ENCODE measurements around the gene NKIRAS2. TPM values are rescaled to one million over a fixed set of nuclear protein-coding genes. Genes with fewer than 3 reads are reported as not detected.

The NKIRAS2 gene
- 40.2 to 49.3 TPM (median 45.6 TPM) in 5 replicates for total RNA-seq (2022; extraction: Qiagen RNA extraction; ENCODE audit: low read depth)

DNA sequence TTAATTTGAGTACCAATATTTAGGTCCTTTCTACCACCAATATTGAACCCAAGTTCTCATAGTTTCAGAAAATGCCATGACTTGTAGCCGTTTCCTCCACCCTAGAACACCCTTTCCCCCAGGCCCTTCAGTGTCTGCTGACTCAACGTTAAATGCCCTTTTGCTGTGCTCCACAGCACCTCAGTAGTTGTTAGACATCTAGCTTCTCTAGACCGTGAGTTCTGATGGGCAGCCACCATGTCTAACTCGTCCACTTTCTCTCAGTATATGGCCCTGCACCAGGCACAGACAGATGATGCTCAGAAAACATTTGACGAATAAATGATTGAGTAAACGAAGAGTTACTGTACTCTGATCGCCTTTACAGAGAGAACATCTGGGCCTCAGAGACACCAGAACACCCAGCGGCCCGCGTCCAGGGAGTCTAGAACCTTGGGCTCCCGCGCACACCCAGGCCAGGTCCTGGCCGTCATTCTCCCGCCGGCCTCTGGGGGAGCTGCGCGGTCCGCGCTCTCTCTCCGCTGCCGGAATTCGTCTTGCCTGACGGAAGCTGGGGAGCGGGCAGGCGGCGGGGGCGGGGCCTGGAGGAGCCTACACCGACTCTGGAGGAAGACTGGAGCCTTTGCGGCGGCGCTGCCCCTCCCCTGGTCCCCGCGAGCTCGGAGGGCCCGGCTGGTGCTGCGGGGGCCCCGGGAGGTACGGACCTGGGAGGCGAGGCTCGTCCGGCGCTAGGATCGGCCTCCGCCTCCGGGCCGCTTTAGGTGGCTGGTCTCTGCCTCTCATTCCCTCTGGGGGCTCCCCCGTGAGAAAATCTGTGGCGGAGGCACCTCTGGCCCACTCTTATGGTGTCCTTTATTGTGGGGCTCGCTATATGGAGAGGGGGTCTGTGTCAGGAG, at the start of gene NKIRAS2:
Gene NKIRAS2 (plus strand): TSS at position 582 of the 896 bp plus-strand sequence. CDS start 1,488 bp downstream, outside the sequence.

DNA sequence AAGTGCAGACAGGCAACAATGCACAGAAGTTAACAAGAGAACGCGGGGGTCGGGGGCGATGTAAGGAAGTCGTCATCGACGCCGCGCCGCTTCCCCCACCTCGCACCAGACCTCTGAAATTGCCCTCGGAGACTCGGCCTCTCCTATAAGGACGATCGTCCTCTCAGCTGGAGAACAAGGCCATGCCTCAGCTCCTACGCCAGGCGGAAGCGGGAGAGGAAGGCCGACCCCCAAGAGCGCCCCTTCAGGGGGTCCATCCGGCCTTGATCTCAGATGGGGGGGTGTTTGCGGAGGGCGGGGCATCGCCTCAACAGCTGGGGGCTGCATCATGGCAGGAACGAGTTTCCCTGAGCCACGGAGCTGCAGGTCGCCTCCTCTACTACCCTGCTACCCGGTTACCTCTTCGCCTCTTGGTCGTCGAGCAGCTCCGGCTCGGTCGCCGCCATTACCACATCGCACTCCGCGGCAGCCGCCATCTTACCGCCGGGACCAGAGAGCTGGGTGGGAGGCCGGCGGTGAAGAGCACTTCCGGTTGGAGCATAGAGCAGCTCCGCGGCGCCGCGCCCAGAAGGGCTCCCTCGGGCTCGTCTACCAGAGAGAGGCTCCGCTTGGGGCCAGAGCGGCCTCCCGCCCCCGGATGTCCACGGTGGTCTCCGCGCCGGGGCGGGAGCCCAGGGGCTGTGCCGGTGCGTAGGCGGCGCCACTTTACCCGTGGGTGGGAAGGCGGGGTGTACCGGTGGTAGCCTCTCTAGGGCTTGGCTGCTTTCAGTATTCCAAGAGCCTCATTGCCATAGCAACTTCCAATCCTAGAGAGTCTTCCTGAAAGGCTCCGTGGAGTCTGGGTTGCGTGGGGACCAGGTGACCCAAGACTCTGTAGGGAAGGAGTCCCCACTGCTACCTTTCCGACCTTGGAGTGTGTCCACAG, 2.7 kb upstream of the NKIRAS2 start, which contains the start of gene DNAJC7:
Gene DNAJC7 (minus strand): TSS at position 499 of the 925 bp plus-strand sequence. CDS start 23 bp downstream, at position 476.

DNA sequence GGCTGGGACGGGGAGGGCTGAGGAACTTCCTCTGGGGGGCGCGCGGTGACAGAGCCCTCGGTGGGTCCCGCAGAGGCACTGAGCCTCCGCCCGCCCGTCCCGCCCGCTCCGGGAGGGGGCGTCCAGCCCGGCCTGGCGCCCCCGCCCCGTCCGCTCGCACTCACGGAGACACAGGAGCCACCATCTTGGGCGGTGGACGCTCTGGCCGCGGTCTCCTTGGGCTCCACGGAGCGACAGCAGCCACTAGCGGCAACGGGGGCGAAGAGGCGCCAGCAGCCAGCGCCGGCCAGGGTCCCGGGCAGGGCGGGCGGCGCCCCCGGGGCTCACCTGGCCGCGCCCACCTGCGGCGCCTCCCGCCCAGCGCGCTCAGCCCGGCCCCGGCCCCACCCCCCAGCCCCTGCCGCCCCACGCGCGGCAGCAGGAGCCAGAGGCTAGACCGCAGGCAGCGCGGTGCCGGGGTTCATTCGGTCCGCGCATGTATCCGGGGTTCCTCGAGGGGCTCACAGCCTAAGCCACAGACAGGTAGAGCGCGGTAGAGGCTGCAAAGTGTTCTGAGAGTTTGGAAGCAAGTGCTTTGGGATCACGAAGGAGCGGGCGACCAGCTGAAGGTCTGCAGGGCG, 30.6 kb downstream of the NKIRAS2 start, which contains the start of gene C17orf113:
Gene C17orf113 (minus strand): TSS at position 209 of the 620 bp plus-strand sequence. CDS start 7,225 bp downstream, outside the sequence.

Other genes with a start within 250 kb of the NKIRAS2 start
- gene JUP, start 233.4 kb upstream of the NKIRAS2 start, total RNA-seq (2022; extraction: Qiagen RNA extraction; ENCODE audit: low read depth) = 60.0 to 143 TPM (median 119 TPM) in 5 replicates
- 23.0 to 39.6 TPM (median 35.6 TPM) in 5 replicates for gene P3H4, start 208.1 kb upstream of the NKIRAS2 start, total RNA-seq (2022; extraction: Qiagen RNA extraction; ENCODE audit: low read depth)
- 70.3 to 122 TPM (median 105 TPM) in 5 replicates for gene FKBP10, start 207.1 kb upstream of the NKIRAS2 start, total RNA-seq (2022; extraction: Qiagen RNA extraction; ENCODE audit: low read depth)
- gene NT5C3B, start 183.9 kb upstream of the NKIRAS2 start, total RNA-seq (2022; extraction: Qiagen RNA extraction; ENCODE audit: low read depth) = 105 to 121 TPM (median 107 TPM) in 5 replicates
- 0.07 to 0.19 TPM (median 0.14 TPM) in 3 of 5 replicates, not detected in the others for gene KLHL10, start 182.3 kb upstream of the NKIRAS2 start, total RNA-seq (2022; extraction: Qiagen RNA extraction; ENCODE audit: low read depth)
- 1.9 to 4.3 TPM (median 2.5 TPM) in 5 replicates for gene KLHL11, start 154.7 kb upstream of the NKIRAS2 start, total RNA-seq (2022; extraction: Qiagen RNA extraction; ENCODE audit: low read depth)
- 248 to 316 TPM (median 287 TPM) in 5 replicates for gene ACLY, start 101.1 kb upstream of the NKIRAS2 start, total RNA-seq (2022; extraction: Qiagen RNA extraction; ENCODE audit: low read depth)
- gene ODAD4, start 89.5 kb upstream of the NKIRAS2 start, total RNA-seq (2022; extraction: Qiagen RNA extraction; ENCODE audit: low read depth) = 1.2 to 2.0 TPM (median 1.5 TPM) in 5 replicates
- 53.6 to 76.8 TPM (median 69.5 TPM) in 5 replicates for gene CNP, start 53.3 kb upstream of the NKIRAS2 start, total RNA-seq (2022; extraction: Qiagen RNA extraction; ENCODE audit: low read depth)
- 116 to 138 TPM (median 126 TPM) in 5 replicates for gene DNAJC7, start 2.7 kb upstream of the NKIRAS2 start, total RNA-seq (2022; extraction: Qiagen RNA extraction; ENCODE audit: low read depth)
- 0.40 to 1.2 TPM (median 0.76 TPM) in 5 replicates for gene C17orf113, start 30.5 kb downstream of the NKIRAS2 start, total RNA-seq (2022; extraction: Qiagen RNA extraction; ENCODE audit: low read depth)
- gene ZNF385C, start 78.4 kb downstream of the NKIRAS2 start, total RNA-seq (2022; extraction: Qiagen RNA extraction; ENCODE audit: low read depth) = 0.19 to 0.44 TPM (median 0.22 TPM) in 4 of 5 replicates, not detected in the other
- gene DHX58, start 92.6 kb downstream of the NKIRAS2 start, total RNA-seq (2022; extraction: Qiagen RNA extraction; ENCODE audit: low read depth) = 0.40 to 0.70 TPM (median 0.46 TPM) in 5 replicates
- 31.8 to 56.4 TPM (median 52.0 TPM) in 5 replicates for gene KAT2A, start 101.3 kb downstream of the NKIRAS2 start, total RNA-seq (2022; extraction: Qiagen RNA extraction; ENCODE audit: low read depth)
- not detected in 5 replicates for gene HSPB9, start 102.7 kb downstream of the NKIRAS2 start, total RNA-seq (2022; extraction: Qiagen RNA extraction; ENCODE audit: low read depth)
- 198 to 273 TPM (median 264 TPM) in 5 replicates for gene RAB5C, start 134.9 kb downstream of the NKIRAS2 start, total RNA-seq (2022; extraction: Qiagen RNA extraction; ENCODE audit: low read depth)
- gene KCNH4, start 161.1 kb downstream of the NKIRAS2 start, total RNA-seq (2022; extraction: Qiagen RNA extraction; ENCODE audit: low read depth) = 0.18 to 0.48 TPM (median 0.33 TPM) in 5 replicates
- 0.55 TPM in 1 of 5 replicates, not detected in the others for gene HCRT, start 165.4 kb downstream of the NKIRAS2 start, total RNA-seq (2022; extraction: Qiagen RNA extraction; ENCODE audit: low read depth)
- gene GHDC, start 174.4 kb downstream of the NKIRAS2 start, total RNA-seq (2022; extraction: Qiagen RNA extraction; ENCODE audit: low read depth) = 11.9 to 22.4 TPM (median 20.1 TPM) in 5 replicates